ENCODE measurements around the gene NTSR1.

GRCh38 chr20:62660240-62660615 lies 48.4 kb upstream of the NTSR1 start:
- TF ChIP-seq POLR2AphosphoS5 (IDR thresholded peaks at IDR 0.05; ENCODE audit: low read depth) = no peak
- TF ChIP-seq EZH2 (IDR thresholded peaks at IDR 0.05; ENCODE audit: low read depth, unreplicated experiment) = no peak
- TF ChIP-seq CTCF (conservative IDR thresholded peaks at IDR 0.05; ENCODE audit: low read depth in 2 of 2) = no peak
- no peak for TF ChIP-seq EZH2phosphoT487 (IDR thresholded peaks at IDR 0.05; ENCODE audit: unreplicated experiment)
- no peak for TF ChIP-seq REST (IDR thresholded peaks at IDR 0.05; ENCODE audit: unreplicated experiment)
- TF ChIP-seq JUNB (IDR thresholded peaks at IDR 0.05; ENCODE audit: unreplicated experiment) = no peak
- TF ChIP-seq CREB1 (CRISPR knock-in tag; IDR thresholded peaks at IDR 0.05; ENCODE audit: low read depth) = no peak

Measured in GM23338 (cell line).